GM19395 (cell line): ENCODE measurements around the gene CRB2.
A peak's percentile ranks its signal among the peaks of the same experiment; 100 is the strongest.

Experiments used
- ATAC-seq: cut with Tn5 transposase; IDR thresholded peaks from one replicate; pipeline ENCODE4 v1.9.1; 2021; ENCODE audit warnings: mild to moderate bottlenecking, moderate library complexity; ENCODE audit not compliant: unreplicated experiment

CRB2 gene

DNA sequence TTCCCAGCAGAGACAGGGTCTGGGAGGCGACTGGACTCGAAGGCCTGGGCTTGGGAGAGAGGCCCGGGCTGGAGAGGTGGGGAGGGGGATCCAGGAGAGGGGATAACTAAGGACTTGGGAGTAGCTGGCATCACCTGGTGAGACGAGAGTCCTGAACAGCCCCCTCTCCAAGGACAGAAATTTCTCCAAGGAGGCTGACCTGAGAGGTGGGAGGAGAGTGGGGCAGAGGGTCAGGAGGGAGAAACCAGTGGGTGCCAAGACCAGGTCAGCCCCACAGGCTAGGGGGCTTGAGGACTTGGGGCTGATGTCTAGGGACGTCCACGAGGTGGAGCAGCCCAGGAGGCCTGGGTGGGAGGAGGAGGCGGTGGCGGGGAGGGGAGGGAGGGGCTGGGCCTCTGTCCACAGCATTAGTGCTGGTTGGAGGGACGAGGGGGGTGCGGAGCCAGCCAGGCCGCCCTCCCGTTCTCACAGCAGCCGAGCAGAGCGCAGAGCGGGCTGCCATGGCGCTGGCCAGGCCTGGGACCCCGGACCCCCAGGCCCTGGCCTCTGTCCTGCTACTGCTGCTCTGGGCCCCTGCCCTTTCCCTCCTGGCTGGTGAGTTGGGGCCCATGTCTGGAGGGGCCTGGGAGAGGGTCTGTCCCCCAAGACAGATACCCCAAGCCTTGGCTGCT is at the start of gene CRB2:
TSS of gene CRB2 (plus strand) at position 437 of the 671 bp plus-strand sequence. CDS start at position 501, 64 bp downstream.
- no peak for ATAC-seq

DNA sequence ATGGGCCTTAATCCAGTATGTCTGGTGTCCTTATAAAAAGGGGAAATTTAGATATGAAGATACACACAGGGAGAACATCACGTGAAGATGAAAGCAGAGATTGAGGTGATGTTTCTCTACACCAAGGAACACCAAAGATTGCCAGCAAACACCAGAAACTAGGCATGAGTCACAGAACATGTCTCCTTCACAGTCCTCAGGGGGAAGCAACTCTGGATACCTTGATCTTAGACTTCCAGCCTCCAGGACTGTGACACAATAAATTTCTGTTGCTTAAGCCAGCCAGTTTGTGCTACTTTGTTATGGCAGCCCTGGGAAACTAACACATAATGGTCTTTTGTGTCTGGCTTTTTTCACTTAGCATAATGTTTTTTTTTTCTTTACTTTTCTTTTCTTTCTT is 46.4 kb upstream of the CRB2 start:
- no peak for ATAC-seq

DNA sequence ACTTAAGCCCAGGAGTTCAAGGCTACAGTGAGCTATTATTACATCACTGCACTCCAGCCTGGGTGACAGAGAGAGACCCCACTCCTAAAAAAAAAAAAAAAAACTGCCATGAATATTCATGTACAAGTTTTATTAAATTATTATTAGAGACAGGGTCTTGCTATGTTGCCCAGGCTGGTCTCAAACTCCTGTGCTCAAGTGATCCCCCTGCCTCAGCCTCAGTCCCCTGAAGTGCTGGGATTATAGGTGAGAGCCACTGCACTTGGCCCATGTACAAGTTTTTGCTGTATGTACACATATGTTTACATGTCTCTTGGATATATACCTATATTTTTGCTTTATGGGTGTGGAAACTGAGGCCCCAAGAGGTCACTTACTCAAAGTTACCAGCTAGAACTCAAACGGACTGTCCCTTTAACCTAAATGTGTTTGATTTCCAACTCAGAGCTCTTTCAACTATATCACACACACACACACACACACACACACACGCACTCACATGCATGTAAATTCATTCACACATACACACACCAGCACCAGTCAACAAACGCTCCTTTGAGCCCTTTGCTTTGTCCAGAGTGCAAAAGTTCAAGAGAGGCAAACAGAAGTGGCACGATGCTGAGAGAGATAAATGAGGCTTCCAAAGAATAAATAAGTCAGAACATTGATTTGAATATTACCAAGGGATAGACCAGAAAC is 45.3 kb upstream of the CRB2 start:
- ATAC-seq, result no peak

DNA sequence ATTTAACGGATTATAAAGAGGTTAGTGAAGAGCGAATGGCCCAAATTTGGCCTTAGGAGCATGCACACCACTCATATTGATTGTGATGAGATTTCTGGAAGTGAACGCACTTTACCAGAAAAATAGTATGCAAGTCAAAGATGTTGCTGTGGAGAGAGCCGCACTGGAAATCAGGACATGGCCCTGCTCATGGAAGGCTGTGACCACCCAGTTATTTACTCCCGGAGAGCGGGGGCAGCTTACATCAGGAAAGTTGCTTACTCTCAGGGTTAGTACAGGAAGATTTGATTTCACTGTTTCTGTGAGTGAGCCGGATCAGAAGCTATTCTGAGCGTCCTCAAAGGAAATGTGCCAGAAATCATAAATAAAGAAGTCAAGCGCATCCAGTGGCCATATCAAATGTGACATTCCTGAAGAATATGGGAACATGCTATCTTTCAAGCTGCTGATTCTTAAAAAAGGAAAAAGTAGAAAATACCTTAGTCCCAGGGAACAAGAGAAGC is 44.7 kb upstream of the CRB2 start:
- ATAC-seq, result no peak

DNA sequence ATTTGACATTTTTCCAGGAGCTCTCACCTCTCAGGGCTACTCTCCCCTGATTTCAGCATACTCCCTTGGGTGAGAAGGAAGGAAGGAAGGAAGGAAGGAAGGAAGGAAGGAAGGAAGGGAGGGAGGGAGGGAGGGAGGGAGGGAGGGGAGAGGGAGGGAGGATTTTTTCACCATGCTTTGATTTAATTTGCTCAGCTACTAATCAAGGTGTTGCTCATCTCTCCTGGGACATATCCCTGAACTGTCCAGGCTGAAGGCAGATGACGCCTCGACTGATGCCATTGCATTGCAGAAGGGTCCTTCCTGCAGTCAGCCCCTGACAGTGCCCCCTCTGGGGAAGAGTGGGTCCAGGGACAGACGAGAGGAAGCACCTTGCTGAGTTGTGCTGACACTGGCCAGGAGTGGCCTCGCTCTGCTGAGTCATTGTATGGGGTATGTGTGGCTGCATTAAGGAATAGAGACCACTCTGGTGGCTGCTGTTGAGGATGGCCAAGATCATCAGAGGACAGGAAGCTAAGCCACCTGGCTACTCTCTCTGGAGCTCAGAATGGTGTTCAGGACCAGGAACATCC is 43.6 kb upstream of the CRB2 start:
- ATAC-seq, result no peak

DNA sequence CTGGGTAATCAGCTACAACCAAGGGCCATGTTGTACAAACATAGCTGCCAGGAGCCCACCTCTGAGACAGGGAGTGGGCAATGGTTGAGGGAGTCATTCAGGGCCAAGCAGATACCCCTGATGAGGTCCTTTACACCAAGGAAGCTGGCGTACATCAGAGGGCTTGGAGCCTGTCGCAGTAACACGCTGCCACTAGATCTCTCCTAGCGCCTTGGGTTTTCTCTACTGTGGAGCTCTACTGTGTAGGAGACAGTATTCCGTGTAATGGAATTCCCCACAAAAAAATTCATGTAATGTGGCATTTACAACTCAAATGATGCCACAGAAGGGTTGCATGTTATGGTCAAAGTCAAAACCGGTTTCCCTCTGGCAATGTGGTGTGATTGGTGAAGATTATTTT is 41.4 kb upstream of the CRB2 start:
- ATAC-seq, result no peak

DNA sequence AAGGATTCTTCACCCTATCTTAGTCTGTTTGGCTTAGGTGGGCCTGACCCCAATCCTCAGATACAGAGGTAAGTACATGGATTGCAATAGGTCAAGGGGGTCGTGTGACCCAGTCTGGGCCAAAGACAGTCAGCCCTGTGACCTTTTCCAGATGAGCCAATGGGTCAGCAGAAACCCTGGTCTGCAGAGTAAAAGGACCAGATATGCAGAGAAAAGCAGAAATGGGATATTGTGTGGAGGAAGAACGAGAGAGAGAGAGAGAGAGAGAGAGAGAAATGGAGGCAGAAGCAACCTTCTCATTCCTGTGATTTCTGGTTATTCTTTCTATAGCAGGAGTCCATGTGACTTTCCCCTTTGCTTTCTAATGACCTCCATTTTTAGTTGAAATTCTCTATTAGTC is 40.4 kb upstream of the CRB2 start:
- ATAC-seq, result no peak

DNA sequence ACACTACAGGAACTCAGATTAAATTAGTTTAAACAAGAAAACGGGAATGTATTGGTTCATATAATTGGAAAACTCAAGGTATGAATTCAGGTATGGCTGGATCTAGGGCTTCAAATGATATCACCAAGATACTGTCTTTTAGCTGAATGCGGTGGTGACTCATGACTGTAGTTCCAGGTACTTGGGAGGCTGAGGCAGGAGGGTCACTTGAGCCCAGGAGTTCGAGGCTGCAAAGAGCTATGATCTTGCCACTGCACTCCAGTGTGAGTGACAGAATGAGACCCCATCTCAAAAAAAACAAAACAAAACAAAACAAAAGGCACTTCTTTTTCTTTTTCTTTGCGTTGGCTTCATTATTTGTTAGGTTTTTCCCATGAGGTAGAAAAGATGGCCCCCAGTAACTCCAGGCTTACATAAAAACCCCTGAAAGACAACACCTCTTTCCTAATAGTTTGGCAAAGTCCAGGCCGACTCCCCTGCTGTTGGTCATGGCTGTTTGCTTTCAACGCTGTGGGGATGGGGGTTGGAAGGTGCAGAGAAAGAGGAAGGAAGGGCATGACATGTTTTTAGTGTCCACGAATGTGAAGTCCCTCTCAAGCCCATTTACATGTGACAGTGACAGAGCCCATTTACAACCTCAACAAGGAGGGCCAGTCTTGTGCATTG is 39.8 kb upstream of the CRB2 start:
- no peak for ATAC-seq

DNA sequence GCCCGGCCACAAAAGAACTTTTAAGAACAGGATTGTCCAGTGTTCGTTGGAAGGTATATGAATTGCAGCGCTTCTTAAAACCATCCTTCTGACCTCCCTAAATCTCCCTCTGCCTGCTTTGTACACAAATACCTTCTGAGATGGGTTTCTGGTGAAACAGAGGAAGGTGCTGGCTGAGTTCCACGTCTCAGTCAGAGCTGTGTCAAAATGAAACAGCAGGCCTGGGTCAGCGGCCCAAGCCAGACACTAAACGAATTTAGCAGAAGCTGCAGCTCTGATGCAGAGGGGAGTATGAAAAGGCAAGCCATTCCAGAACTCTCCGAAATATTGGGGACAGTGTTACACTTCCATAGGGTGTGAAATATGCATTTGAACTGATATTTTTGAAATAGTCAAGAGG is 37.8 kb upstream of the CRB2 start:
- ATAC-seq, result peak; percentile 54

DNA sequence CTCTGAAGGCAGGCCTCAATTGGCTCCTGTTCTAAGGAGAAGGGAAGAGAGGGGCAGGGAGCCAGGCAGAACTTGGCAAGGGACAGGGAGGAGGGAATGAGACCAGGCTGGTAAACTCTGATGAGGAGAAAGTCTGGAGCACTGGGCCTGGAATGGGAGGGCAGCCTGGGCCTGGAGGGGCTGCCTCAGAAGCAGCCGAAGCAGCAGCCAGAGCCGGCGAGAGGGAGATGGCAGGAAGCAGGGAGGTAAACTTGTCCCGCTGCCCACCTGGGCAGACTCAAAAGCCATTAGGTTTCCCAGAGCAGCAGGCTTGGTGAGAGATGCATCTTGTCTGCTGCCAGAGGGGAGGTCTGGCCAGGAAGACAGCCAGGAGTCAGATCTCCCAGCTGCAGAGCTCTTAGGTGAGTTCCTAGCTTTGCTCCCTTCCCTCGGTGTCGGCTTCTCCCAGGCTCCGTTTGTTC is 37.0 kb upstream of the CRB2 start:
- ATAC-seq, result no peak

DNA sequence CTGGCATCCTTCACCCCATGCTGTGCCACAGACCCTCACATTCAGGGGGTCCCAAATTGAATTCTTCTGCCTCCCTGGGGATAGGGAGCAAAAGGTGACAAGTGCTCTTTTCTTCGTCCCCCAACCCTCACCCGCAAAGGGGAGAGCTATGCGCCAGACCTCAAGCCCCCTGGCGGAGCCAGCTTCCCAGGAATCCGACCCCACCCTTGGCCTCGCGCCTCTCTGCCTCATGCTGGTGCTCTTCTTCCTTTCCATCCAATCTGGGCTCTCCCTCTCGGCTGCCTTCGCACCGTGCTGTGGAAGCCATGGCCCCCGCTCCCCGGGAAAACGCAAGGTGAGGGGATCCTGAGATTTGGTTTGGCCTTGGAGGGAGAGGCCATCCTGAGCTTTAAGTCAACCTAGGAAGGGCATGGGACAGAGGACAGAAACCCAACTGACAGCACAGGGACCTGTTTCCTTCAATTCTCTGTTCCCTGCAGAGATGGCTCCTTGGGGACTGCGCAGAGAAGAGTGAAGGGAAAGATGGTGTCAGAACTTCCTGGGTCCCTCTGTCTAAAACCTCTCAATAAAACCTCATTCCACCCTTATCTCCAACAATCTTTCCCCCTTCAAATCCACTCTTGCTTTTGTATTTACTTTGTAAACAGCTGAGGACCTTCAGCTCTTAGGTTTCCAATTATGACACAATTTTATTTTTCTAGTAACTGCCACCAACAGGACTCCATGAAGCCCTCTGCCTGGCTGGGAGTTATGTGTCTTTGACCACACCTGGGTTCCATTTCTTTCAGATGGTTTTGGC is 36.3 kb upstream of the CRB2 start:
- ATAC-seq, result no peak

DNA sequence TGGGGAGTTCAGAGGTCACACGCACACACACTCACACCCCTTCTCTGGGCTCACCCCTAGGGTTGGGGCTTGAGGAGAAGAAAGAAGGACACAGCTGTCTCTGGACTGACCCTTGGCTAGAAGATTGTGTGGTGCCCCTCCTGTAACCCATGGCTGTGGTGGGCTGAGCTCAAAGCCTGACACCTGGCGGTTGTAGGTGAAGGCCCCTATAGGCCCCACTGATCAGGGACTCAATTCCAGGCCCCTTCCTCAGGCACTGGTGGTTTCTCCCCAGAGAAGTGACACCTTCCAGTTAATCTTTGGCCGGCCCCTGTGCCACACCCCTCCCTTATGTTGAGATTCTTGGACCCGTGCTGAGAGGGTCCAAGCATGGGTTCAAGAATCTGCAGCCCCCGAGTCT is 35.2 kb upstream of the CRB2 start:
- no peak for ATAC-seq

DNA sequence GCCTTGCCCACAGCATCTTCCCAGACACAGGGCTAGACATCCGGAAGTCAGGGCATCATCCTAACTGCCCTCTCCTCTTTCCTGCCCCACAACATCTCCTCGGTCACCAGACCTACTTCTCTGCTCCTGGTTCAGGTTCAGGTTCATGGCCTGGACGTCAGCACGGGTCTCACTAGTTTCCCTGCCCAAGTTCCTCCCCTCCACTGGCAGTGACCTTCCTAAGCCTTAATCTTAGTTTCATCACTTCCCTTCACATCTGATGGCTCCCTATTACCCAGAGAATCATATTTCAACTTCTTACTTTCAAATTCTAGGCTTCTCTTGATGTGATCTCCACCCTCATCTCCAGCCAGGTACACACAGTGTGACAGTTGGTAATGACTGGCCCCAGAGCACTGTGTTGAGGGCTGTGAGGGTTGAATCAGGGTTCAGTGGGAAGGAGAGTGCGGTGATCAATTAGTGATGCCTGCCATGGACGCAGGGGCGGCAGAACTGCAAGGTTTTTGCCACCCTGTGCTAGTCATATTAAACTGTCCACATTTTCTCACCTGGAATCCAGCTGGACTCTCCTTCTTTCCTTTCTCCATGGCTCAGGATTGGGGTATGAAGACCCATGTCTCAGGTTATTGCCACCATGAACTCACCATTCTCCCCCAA is 34.3 kb upstream of the CRB2 start:
- no peak for ATAC-seq

DNA sequence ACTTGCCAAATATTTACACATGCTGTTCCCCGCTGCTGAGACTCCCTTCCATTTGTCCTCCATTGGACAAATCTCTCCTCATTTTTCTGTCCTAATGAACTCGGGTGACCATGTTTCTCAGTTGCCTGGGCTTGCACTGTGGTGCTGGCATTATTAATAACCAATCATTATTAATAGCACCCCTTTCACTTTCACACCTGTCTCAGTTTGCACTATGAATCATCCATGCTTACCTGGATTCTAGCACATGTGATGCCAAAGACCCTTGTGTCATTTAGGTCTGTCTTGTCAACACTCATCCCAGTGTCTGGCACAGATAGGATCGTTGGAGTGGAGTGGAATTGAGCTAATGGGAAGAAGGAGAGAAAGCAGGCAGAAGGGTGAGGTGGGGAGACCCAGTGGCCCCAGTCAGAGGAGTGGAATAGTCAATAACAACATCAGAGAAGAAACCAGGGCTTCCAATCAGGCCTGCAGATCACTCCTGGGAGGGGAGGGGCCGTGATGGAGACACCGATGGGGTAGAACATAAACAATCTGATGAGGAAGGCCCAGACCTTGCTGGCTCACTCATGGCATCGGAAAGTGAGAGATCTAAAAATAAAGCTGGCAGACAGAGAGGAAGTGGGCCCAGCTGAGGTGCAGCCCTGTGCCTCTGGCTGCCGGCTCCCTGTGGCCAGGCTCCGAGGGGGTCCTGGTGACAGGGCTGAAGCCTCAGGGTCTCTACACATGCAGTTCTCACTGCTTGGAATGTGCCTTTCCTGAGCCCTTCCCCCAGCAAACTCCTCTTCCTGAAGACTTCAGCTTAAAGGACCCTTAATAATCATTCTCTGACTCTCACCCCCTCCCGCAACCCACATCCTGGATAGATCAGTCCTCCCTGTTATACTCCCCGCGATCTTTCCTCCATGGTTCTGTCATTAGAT is 33.5 kb upstream of the CRB2 start:
- ATAC-seq, result peak; percentile 51

DNA sequence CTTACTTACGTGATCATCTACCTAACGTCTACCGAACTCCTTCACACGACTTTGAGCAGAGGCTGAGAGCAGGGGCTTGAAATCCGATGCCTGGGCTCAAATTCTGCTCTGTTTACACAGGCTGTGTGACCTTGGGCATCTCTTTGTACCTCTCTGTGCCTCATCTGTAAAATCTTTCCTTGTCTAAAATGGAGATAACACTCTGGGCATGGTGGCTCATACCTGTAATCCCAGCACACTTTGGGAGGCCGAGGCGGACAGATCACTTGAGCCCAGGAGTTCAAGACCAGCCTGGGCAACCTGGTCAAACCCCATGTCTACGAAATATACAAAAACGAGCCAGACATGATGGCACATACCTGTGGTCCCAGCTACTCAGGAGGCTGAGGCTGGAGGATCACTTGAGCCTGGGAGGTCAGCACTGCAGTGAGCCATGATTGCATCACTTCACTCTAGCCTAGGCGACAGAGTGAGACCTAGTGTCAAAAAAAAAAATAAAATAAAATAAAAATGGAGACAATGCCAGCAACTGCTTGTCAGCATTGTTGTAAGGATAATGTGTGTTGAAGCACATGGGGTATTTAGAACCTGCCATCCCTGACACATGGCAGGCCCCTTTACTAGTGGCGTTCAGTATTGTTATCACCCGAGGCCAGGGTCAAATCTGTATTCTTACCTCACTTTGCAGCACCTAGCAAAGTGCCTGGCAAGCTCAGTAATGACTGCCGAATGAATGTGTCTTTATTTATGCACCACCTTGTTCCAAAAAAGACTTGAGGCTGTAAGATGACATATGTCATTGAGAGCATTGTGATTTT is 32.6 kb upstream of the CRB2 start:
- ATAC-seq, result no peak

DNA sequence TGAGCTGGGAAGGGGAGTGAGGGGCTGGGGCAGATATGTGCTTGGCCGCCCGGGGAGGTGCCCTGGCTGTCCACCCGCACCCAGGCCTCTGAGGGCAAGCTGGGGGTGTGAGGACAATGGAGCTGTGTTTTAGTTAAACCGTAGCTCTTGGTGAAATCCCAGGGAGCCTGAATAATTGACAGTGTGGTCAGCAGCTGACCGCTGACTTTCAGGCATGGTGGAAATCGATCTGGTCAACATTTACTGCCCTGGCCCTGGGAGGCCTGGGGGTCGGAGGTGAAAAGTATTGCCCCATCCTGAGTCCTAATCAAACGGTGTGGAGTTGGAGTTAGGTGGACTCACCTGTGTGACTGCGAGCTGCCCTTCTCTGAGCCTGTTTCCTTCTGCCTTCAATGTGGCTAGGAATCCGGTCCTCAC is 31.2 kb upstream of the CRB2 start:
- no peak for ATAC-seq

DNA sequence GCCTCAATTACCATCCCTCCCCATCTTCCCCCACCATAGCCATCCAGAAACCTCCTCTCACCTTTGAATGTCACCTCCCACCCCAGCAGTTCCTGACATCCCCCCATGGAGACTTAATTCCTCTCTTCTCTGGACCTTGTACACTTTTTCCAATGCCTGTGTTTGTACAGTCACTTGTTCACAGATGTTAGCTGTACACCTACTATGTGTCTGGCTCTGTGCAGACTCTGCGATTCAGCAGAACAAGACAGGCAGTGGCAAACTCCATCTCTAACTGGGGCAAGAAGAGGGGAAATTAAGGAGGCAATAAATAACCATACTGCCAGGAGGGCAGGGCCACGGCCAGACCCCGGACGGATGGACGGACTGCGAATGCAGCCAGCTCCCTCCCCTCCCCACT is 29.8 kb upstream of the CRB2 start:
- ATAC-seq, result no peak

DNA sequence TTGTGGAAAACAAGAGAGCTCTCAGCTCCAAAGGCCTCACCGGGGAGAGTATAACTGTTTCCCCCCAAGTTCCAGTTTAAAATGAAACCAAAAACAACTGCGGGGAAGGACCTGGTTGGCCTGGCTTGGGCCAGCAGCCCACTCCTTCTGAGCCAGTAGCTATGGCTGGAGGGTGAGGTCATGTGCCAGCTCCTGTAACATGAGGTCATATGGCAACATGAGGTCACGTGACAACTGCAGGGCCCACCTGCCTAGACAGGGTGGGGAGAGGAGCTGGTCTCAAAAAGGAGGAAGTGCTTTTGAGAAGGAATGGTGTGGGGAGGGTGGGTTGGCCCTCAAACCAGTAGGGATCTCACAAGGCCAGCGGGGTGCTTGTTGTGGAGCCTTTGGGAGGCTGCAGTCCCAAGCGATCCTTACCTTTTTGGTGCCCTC is 29.3 kb upstream of the CRB2 start:
- no peak for ATAC-seq
